Peyer's patch (tissue), 4 donors: ENCODE data around the gene DOCK1. TPM values are rescaled to one million over a fixed set of nuclear protein-coding genes. Genes with fewer than 3 reads are reported as not detected.

Experiments used
- DNase-seq, 3 donors: peaks; one replicate each; pipeline ENCODE4 v3.0.0-alpha.2; 2017 to 2019
- H3K27ac ChIP-seq, 4 donors: fragments of 200-600 bp; sonication (generic); one replicate each; pipeline ENCODE4 v1.5.1; 2016 to 2019
- H3K27me3 ChIP-seq, 2 donors: fragments of 200-600 bp; sonication (generic); one replicate each; pipeline ENCODE4 v1.5.1; 2019
- H3K36me3 ChIP-seq, 3 donors: fragments of 200-600 bp; sonication (generic); one replicate each; pipeline ENCODE4 v1.5.1; 2016 to 2019
- H3K4me1 ChIP-seq, 4 donors: fragments of 200-600 bp; sonication (generic); one replicate each; pipeline ENCODE4 v1.5.1; 2016 to 2019
- H3K4me3 ChIP-seq, 4 donors: fragments of 200-600 bp; sonication (generic); 1 replicate in 3 of 4; 2 replicates in 1 of 4; pipeline ENCODE4 v1.5.1; 2016 to 2019; ENCODE audit warnings: mild to moderate bottlenecking in 1 of 4
- H3K9me3 ChIP-seq, 4 donors: fragments of 200-600 bp; sonication (generic); one replicate each; pipeline ENCODE4 v1.5.1; 2016 to 2019; ENCODE audit warnings: mild to moderate bottlenecking in 1 of 4
- POLR2A ChIP-seq, 2 donors: fragments of 450-650 bp; IDR thresholded peaks; one replicate each; pipeline ENCODE4 v1.5.1; 2017; ENCODE audit warnings: antibody characterized with exemption in 2 of 2, mild to moderate bottlenecking in 2 of 2, moderate library complexity in 2 of 2
- total RNA-seq, 4 donors: library from RNA; depleted of rRNA; stranded (reverse); fragments of >200 nt; gene quantifications; one replicate each; pipeline ENCODE4 v1.1.0, GENCODE V29; 2016
- TF ChIP-seq, protein P1 (sequence below), 6 experiments: fragments of 450-650 bp in 4 of 6; fragments of 200-600 bp in 2 of 6; sonication (generic) in 1 of 6; IDR thresholded peaks; one replicate each; pipeline ENCODE4 v1.5.1; 2017 to 2019; ENCODE audit warnings: antibody characterized with exemption in 6 of 6, mild to moderate bottlenecking in 3 of 6, moderate library complexity in 1 of 6

DOCK1 gene
- total RNA-seq, 4 donors from 2014 or later, result 42.0 to 117 (median 92.2) TPM

DNA sequence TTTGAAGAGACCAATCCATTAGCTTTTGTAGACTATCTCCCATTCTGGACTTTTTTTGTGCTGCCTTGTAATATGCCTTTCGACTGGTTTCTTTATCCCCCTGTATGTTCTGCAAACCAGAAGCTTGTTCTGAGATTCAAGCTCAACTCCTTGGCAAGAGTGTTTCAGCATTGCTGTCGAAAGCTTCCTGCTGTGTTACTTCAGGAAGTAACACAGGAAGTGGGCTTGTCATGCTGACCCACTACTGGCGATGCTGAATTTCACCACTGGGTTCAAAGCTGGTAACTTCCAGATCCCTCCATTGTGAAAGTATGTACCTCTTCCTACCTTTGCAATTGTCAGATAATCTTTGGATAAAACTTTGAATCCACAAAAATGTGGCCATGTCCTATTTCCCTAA is 349.0 kb downstream of the DOCK1 start:
- no peak for DNase-seq
- Histone ChIP-seq H3K36me3 (peaks cover 0 to 16% (median 0%) of the 10 kb centered on the region in 3 donors), H3K4me1 (no peaks in the 10 kb centered on the region), H3K27me3 (no peaks in the 10 kb centered on the region), H3K4me3 (no peak overlapping the region), H3K9me3 (no peaks in the 10 kb centered on the region), H3K27ac (no peak overlapping the region)
- TF ChIP-seq, protein P1, sequence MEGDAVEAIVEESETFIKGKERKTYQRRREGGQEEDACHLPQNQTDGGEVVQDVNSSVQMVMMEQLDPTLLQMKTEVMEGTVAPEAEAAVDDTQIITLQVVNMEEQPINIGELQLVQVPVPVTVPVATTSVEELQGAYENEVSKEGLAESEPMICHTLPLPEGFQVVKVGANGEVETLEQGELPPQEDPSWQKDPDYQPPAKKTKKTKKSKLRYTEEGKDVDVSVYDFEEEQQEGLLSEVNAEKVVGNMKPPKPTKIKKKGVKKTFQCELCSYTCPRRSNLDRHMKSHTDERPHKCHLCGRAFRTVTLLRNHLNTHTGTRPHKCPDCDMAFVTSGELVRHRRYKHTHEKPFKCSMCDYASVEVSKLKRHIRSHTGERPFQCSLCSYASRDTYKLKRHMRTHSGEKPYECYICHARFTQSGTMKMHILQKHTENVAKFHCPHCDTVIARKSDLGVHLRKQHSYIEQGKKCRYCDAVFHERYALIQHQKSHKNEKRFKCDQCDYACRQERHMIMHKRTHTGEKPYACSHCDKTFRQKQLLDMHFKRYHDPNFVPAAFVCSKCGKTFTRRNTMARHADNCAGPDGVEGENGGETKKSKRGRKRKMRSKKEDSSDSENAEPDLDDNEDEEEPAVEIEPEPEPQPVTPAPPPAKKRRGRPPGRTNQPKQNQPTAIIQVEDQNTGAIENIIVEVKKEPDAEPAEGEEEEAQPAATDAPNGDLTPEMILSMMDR (IDR thresholded peaks at IDR 0.05), result no peak
- no peak for TF ChIP-seq POLR2A (IDR thresholded peaks at IDR 0.05)

DNA sequence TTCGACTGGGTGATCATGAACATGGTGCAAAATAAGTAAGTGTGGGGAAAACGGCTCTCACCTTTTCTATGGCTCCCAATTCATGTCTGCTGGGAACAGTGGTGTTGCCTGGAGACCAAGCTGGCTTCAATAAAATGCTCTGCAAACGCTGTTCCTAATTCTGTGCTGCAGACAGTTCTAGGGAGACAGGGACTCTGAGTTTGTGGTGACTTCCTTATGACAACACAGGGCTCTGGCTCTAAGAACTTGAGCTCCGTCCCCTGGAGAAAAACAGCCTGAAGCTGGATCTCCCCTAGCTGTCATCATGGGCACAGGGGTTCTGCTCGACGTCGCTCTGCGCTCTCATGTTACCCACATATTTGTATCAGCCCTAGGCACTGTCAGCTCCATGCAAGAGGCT is 352.2 kb downstream of the DOCK1 start:
- H3K9me3 ChIP-seq, result no peaks in the 10 kb centered on the region
- no peak overlapping the region for H3K4me3 ChIP-seq
- no peaks in the 10 kb centered on the region for H3K4me1 ChIP-seq
- H3K36me3 ChIP-seq, result peaks cover 0 to 12% (median 0%) of the 10 kb centered on the region in 3 donors
- TF ChIP-seq, protein P1 (IDR thresholded peaks at IDR 0.05), result no peak
- no peak for TF ChIP-seq POLR2A (IDR thresholded peaks at IDR 0.05)
- no peak overlapping the region for H3K27ac ChIP-seq
- no peak for DNase-seq
- no peaks in the 10 kb centered on the region for H3K27me3 ChIP-seq

DNA sequence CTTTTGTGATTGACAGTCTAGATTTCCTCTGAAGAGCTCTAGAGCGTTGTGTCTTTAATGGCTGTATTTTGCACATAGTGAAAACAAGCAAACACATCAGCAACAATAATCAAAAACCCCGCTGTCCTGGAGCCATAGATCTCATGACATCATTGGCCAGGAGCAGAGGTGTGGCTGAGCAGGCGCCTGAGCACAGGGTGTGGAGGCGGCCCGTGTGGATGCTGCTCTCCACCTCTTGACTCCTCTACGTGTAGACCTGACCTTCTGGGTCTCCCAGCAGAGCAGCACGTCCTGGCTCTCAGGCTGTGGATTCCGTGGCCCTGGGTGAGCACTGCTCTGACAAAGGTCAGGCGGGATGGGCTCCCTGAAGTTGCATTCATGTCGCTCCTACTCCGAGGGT is 354.1 kb downstream of the DOCK1 start:
- TF ChIP-seq, protein P1 (IDR thresholded peaks at IDR 0.05), result no peak
- TF ChIP-seq POLR2A (IDR thresholded peaks at IDR 0.05), result no peak
- Histone ChIP-seq H3K27me3 (no peaks in the 10 kb centered on the region), H3K36me3 (peaks cover 0 to 12% (median 0%) of the 10 kb centered on the region in 3 donors), H3K9me3 (no peaks in the 10 kb centered on the region), H3K4me1 (no peaks in the 10 kb centered on the region), H3K27ac (no peak overlapping the region), H3K4me3 (no peak overlapping the region)
- no peak for DNase-seq

- peaks cover 0 to 10% (median 0%) of the 10 kb centered on the region in 3 donors for H3K36me3 ChIP-seq
- H3K27me3 ChIP-seq, result no peaks in the 10 kb centered on the region
- no peak for DNase-seq
- H3K9me3 ChIP-seq, result no peaks in the 10 kb centered on the region
- H3K4me3 ChIP-seq, result no peak overlapping the region
- no peaks in the 10 kb centered on the region for H3K4me1 ChIP-seq
- H3K27ac ChIP-seq, result no peak overlapping the region
- no peak for TF ChIP-seq POLR2A (IDR thresholded peaks at IDR 0.05)
- TF ChIP-seq, protein P1 (IDR thresholded peaks at IDR 0.05), result no peak
These were observed 357.4 kb downstream of the DOCK1 start for GRCh38 chr10:127262606-127263005.

- H3K27ac ChIP-seq, result no peak overlapping the region
- TF ChIP-seq, protein P1 (IDR thresholded peaks at IDR 0.05), result no peak
- no peak for TF ChIP-seq POLR2A (IDR thresholded peaks at IDR 0.05)
- DNase-seq, result no peak
- H3K4me1 ChIP-seq, result no peaks in the 10 kb centered on the region
- H3K4me3 ChIP-seq, result no peak overlapping the region
- H3K27me3 ChIP-seq, result no peaks in the 10 kb centered on the region
- no peaks in the 10 kb centered on the region for H3K9me3 ChIP-seq
- no peaks in the 10 kb centered on the region for H3K36me3 ChIP-seq
These were observed 360.1 kb downstream of the DOCK1 start for GRCh38 chr10:127265288-127265687.

- Histone ChIP-seq H3K36me3 (no peaks in the 10 kb centered on the region), H3K27me3 (no peaks in the 10 kb centered on the region), H3K27ac (no peak overlapping the region), H3K4me1 (no peaks in the 10 kb centered on the region), H3K4me3 (no peak overlapping the region), H3K9me3 (no peaks in the 10 kb centered on the region)
- no peak for DNase-seq
- TF ChIP-seq, protein P1 (IDR thresholded peaks at IDR 0.05), result no peak
- no peak for TF ChIP-seq POLR2A (IDR thresholded peaks at IDR 0.05)
These were observed 361.2 kb downstream of the DOCK1 start for GRCh38 chr10:127266431-127266830.
